GM19455 (cell line): ENCODE data around the gene CYP27C1.
"Not testable (repeated sequence)": the region's sequence is repeated elsewhere in the genome, so short reads cannot be mapped to it uniquely, and the experiment has no call there.

Source experiments
- ATAC-seq: cut with Tn5 transposase; IDR thresholded peaks from one replicate; pipeline ENCODE4 v1.9.1; 2021; ENCODE audit not compliant: unreplicated experiment

CYP27C1 gene, protein sequence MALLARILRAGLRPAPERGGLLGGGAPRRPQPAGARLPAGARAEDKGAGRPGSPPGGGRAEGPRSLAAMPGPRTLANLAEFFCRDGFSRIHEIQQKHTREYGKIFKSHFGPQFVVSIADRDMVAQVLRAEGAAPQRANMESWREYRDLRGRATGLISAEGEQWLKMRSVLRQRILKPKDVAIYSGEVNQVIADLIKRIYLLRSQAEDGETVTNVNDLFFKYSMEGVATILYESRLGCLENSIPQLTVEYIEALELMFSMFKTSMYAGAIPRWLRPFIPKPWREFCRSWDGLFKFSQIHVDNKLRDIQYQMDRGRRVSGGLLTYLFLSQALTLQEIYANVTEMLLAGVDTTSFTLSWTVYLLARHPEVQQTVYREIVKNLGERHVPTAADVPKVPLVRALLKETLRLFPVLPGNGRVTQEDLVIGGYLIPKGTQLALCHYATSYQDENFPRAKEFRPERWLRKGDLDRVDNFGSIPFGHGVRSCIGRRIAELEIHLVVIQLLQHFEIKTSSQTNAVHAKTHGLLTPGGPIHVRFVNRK

GRCh38 chr2:127220102-127220767, at the start of gene CYP27C1:
CYP27C1 (minus strand) TSS chr2:127220299; CDS start chr2:127220270, 29 bp downstream.
- ATAC-seq = no peak

- no peak for ATAC-seq
Measured at GRCh38 chr2:127261804-127262406, 41.8 kb upstream of the CYP27C1 start.

DNA sequence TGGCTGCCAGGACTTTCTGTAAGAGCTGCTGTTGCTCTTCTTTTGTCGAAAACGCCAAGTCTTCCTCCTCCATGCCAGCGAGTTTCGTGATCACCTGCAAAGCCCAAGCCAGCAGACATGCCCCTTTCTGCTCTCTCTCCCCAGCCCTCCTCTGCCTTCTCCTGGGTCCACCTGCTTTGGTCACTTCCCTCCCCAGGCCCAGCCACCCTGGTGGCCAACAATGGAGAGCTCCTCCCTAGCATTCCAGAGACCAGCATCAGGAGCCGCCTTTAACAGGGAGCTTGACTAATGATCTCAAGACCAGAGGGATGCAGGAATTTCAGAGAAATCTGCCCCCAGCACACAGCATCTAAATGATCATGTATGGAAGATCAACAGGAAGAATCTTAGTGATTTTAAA, 39.3 kb upstream of the CYP27C1 start:
- ATAC-seq = no peak

GRCh38 chr2:127256866-127257265, 36.8 kb upstream of the CYP27C1 start:
- no peak for ATAC-seq

DNA sequence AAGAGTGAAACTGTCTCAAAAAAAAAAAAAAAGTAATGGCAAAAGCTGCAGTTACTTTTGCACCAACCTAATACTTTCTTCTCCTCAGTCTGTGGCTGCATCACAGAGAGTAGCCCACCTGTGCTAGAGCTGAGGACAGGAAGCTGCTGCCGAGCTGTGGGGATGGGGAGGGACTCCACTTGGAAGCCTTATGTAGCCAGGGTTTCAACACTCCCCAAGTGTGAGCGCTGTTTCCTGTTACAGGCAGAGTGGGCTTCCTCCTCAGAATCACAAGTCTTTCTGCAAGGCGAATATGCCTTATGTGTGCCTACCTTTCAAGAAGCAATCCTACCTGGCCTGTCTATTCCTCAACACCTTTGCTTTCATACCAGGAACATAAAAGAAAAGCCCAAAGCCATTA, 36.3 kb upstream of the CYP27C1 start:
- ATAC-seq = no peak

DNA sequence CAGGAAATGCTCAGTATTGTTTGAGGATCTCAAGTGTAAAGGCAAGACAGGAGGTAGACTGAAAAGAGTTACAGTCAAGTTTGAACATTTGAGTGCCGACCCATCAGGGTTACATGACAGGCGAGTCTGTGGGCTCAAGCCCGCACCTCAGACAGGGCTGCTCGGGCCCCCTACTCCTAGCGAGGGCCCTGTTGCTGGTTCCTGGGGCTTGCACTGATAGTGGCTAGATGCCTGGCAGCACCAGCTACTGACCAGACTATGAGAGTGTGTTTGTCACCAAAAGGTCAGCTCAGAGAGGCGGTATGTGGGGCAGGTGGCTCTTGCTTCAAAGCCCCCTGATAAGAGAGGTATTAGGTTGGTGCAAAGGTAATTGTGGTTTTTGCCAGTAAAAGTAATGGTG, 35.6 kb upstream of the CYP27C1 start:
- ATAC-seq = no peak

GRCh38 chr2:127255146-127255545, 35.0 kb upstream of the CYP27C1 start:
- ATAC-seq = no peak

DNA sequence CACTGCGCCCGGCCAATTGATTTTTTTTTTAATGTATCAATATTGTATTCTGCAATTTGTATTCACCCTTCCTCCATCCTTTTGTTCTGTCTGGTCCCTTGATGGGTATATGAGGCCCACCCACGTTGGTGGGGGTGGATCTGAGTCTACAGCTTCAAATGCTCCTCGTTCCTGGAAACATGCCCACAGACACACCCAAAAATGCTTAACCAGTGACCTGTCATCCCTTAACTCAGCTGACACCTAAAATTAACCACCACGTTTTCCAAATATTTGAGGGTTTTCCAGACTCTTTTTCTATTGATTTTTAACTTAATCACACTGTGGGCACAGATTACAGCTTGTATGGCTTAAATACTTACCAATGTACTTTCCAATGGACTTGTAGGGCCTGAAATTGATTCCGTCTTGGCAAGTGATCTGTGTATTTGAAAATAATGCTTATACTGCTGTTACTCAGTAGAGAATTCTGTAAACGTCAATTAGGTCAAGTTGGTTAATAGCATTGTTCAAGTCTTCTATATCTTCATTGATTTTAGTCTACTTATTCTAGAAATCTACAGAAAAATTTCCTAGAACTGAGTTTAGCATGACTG, 34.4 kb upstream of the CYP27C1 start:
- ATAC-seq = no peak

GRCh38 chr2:127241184-127241583, 21.1 kb upstream of the CYP27C1 start:
- ATAC-seq = not testable (repeated sequence)

DNA sequence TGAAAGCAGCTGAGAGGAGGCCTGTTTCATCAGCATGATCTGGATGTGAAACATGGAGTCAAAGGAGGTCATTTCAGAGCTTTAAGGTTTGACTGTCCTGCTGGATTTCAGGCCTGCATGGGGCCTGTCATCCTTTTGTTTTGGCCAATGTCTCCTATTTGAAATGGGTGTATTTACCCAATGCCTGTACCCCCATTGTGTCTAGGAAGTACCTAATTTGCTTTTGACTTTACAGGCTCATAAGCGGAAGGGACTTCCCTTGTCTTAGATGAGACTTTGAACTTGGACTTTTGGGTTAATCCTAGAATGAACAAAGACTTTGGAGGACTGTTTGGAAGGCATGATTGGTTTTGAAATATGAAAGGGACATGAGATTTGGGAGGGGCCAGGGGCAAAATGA, 19.3 kb upstream of the CYP27C1 start:
- no peak for ATAC-seq

- not testable (repeated sequence) for ATAC-seq
Measured at GRCh38 chr2:127237768-127238167, 17.7 kb upstream of the CYP27C1 start.

GRCh38 chr2:127235082-127235702, 15.1 kb upstream of the CYP27C1 start:
- ATAC-seq = no peak

DNA sequence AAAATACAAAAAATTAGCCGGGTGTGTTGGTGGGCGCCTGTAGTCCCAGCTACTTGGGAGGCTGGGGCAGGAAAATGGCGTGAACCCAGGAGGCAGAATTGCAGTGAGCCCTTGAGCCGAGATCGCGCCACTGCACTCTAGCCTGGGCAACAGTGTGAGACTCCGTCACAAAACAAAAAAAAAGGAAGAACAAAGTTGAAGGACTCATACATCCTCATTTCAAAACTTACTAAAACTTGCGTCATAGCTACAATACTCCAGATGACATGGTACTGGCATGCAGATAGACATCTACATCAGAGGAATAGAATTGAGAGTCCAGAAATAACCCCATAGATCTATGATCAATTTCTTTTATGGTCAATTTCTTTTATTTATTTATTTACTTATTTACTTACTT, 13.6 kb upstream of the CYP27C1 start:
- no peak for ATAC-seq

DNA sequence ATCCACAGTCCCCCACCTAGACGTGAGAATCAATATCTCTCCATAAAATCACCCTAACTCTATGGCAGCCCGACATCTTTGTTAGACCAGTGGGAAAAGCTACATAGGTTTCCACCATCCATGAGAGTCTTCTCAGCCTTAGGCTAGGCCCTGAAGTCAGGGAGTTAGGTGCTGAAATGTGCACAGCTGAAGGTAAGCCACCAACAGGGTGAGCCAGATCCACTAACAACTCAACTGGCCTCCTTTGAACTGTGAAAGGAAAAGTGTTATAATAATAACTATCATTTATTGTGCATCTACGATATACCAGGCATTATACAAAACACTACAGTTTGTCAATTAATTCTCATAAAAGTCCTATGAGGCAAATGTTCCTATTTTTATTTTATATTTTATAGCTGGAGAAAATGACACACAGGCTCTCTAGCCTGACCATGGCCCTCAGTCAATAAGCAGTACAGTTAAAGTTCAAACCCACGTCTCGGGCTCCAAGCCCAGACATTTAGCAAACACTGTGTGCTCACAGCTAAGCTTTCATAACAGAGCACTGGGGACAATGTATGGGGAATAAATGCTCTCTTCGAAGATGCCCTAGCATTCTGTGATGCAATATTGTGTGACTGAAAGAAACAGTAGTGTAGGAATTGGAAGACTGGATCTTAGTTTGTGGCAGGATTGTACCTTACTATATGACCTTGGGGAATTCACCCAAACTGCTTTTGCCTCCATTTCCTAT, 11.2 kb upstream of the CYP27C1 start:
- ATAC-seq = no peak

DNA sequence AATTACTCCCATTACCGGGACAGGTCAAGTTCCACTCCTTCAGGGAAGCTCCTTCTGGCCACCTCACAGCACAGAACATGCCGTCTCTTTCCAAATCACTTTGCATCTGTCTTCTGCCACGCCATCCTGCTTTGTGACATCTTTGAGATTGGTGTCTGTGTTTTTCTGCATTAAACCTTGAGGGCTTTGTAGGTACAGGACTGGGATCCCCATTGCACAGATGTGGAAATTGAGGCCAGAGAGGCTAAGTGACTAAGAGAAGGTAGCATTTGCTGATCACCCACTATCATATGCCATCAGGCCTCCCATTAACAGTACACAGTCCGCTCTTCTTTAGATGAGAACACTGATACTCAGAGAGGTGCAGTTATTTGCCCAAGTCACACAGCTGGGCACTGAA, 9.5 kb upstream of the CYP27C1 start:
- no peak for ATAC-seq

- no peak for ATAC-seq
Measured at GRCh38 chr2:127228102-127228501, 8.0 kb upstream of the CYP27C1 start.

GRCh38 chr2:127227264-127227660, 7.2 kb upstream of the CYP27C1 start:
- ATAC-seq = not testable (repeated sequence)

DNA sequence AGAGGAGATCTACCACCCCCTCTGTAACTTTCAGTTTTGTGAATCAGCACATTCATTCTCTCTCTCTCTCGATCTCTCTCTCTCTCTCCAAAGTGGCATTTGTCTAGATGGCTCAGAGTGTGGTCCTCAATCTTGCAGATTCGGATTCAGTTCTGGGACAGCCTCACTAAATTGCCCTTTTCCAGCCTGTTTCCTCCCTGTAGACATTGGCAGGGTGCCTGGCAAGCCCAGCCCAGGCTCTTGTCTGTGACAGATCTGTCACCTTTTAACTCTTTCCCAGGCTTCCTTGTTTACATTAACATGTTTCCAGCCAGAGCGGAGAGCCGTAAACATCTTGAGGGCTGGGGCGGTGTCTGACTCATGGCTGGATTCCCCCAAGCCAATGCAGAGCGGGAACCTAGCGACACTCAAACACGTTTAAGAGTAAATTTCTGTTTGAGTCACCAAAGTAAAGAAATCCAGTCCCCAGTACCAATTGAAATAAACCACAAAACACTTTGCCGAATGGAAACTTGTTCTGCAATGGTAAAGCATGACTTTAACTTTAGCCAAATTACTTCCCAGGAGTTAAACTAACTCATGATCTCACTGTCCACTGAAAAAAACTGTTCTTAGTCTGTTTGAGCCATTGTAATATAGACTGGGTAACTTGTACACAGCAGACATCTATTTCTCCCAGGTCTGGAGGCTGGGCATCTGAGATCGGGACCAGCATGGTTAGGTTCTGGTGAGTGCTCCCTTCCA, 6.6 kb upstream of the CYP27C1 start:
- ATAC-seq = no peak

DNA sequence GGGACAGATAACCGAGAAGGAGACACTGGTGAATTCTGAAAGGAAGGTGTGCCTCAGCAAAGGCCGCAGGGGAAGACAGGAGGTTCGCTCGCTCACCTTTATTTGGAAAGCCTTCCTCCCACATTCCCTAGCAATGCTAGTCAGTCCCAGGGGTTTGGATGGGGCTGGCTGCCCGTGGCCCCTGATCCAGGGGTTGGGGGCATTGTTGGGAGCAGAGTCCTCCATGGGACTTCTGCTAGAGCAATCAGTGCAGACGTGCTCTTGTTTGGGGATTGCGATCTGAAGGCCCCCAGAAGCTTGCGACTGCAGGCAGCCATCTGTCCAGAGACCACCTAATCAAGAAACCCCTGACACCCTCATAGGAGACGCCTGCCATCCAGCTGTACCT, 6.0 kb upstream of the CYP27C1 start:
- no peak for ATAC-seq
